Loucy (cell line): Measurements from ENCODE around the gene RNFT2.

Experiments
- H2AFZ ChIP-seq: fragments of 200-600 bp; sonication (generic); 2 replicates; pipeline ENCODE4 v1.6.0; 2016; ENCODE audit warnings: antibody characterized with exemption, mild to moderate bottlenecking, low read length, moderate library complexity
- H3F3A ChIP-seq: fragments of 200-600 bp; 2 replicates; pipeline ENCODE4 v1.6.0; 2016; ENCODE audit warnings: antibody characterized with exemption, low read depth, mild to moderate bottlenecking
- H3K27me3 ChIP-seq: fragments of 200-600 bp; sonication (generic); 2 replicates; pipeline ENCODE4 v1.6.1; 2014; ENCODE audit warnings: low read length, mild to moderate bottlenecking; ENCODE audit not compliant: insufficient read depth, poor library complexity, severe bottlenecking
- H3K36me3 ChIP-seq: fragments of 200-600 bp; sonication (generic); 2 replicates; pipeline ENCODE4 v1.6.1; 2016; ENCODE audit warnings: low read length; ENCODE audit not compliant: insufficient read depth
- H3K4me1 ChIP-seq: fragments of 200-600 bp; sonication (generic); 2 replicates; pipeline ENCODE4 v1.5.1; 2014; ENCODE audit warnings: low read length, mild to moderate bottlenecking; ENCODE audit not compliant: insufficient read depth, poor library complexity, severe bottlenecking
- H3K4me2 ChIP-seq: fragments of 200-600 bp; sonication (generic); 2 replicates; pipeline ENCODE4 v1.6.0; 2014; ENCODE audit warnings: antibody characterized with exemption, low read length, low read depth, mild to moderate bottlenecking; ENCODE audit not compliant: poor library complexity, severe bottlenecking
- H3K4me3 ChIP-seq: fragments of 200-600 bp; sonication (generic); 2 replicates; pipeline ENCODE4 v1.5.1; 2014; ENCODE audit warnings: low read length, mild to moderate bottlenecking, mixed read lengths; ENCODE audit not compliant: poor library complexity, severe bottlenecking
- H3K79me2 ChIP-seq: fragments of 200-600 bp; sonication (generic); 2 replicates; pipeline ENCODE4 v1.6.1; 2014; ENCODE audit warnings: low read length; ENCODE audit not compliant: insufficient read depth
- H3K9ac ChIP-seq: fragments of 200-600 bp; sonication (generic); 2 replicates; pipeline ENCODE4 v1.6.0; 2014; ENCODE audit warnings: mild to moderate bottlenecking, low read depth, low read length, moderate library complexity; ENCODE audit not compliant: poor library complexity, severe bottlenecking
- H3K9me2 ChIP-seq: fragments of 200-600 bp; sonication (generic); replicated peaks from 2 replicates; pipeline ENCODE4 v1.6.1; 2016; ENCODE audit warnings: low read depth, low read length, mixed read lengths
- H3K9me3 ChIP-seq: fragments of 200-600 bp; sonication (generic); 2 replicates; pipeline ENCODE4 v1.6.1; 2014; ENCODE audit warnings: mild to moderate bottlenecking, antibody characterized with exemption, low read length, low read depth; ENCODE audit not compliant: insufficient read depth
- H4K20me1 ChIP-seq: fragments of 200-600 bp; sonication (generic); 2 replicates; pipeline ENCODE4 v1.6.0; 2014; ENCODE audit warnings: antibody characterized with exemption, low read length, mild to moderate bottlenecking; ENCODE audit not compliant: insufficient read depth, poor library complexity, severe bottlenecking
- CTCF ChIP-seq: fragments of 200-600 bp; sonication (generic); conservative IDR thresholded peaks from 2 replicates; pipeline ENCODE4 v1.5.1; 2014; ENCODE audit warnings: mild to moderate bottlenecking, antibody characterized with exemption, low read length
- EZH2phosphoT487 ChIP-seq: fragments of 200-600 bp; IDR thresholded peaks from 2 replicates; pipeline ENCODE4 v1.6.1; 2018; ENCODE audit warnings: antibody characterized with exemption, mild to moderate bottlenecking, moderate library complexity, borderline replicate concordance

The RNFT2 gene

DNA sequence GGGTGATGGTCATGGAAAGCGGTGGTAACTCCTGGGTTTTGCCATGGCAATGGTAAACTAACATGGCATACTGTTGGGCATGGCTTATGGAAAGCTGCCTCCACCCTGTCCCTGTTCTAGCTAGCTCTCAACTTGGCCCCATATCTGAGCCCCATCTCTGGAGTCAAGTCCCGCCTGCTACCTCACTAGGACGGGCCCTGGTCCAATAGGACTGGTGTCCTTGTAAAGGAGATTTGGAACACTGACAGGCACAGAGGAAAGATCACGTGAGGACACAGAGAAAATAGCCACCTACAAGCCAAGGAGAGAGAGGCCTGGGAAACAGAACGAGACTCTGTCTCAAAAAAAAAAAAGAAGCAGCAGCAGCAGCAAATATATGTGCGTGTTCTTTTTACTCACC, 59.8 kb downstream of the RNFT2 start:
- Histone ChIP-seq H3K27me3 (no peaks in the 10 kb centered on the region), H3F3A (no peaks in the 10 kb centered on the region), H2AFZ (no peak overlapping the region)

GRCh38 chr12:116798719-116799118, 60.6 kb downstream of the RNFT2 start:
- Histone ChIP-seq H4K20me1 (no peaks in the 10 kb centered on the region), H3K4me1 (peaks cover 14% of the 10 kb centered on the region), H2AFZ (no peak overlapping the region), H3K4me3 (no peak overlapping the region), H3K36me3 (no peaks in the 10 kb centered on the region; the same call in 1 of the 2 replicates), H3F3A (no peaks in the 10 kb centered on the region), H3K4me2 (no peak overlapping the region), H3K79me2 (no peaks in the 10 kb centered on the region), H3K9ac (no peak overlapping the region), H3K9me2 (no peaks in the 10 kb centered on the region), H3K27me3 (no peaks in the 10 kb centered on the region), H3K9me3 (peaks cover 8% of the 10 kb centered on the region; the same call in 1 of the 2 replicates)
- TF ChIP-seq CTCF (no peak), EZH2phosphoT487 (no peak)

More for the DNA sequence above, 59.8 kb downstream of the RNFT2 start:
- Histone ChIP-seq H3K36me3 (no peaks in the 10 kb centered on the region; the same call in 1 of the 2 replicates), H3K4me1 (peaks cover 6% of the 10 kb centered on the region), H4K20me1 (no peaks in the 10 kb centered on the region), H3K4me2 (no peak overlapping the region), H3K79me2 (no peaks in the 10 kb centered on the region), H3K9me2 (no peaks in the 10 kb centered on the region), H3K9me3 (peaks cover 8% of the 10 kb centered on the region; the same call in 1 of the 2 replicates), H3K9ac (no peak overlapping the region), H3K4me3 (no peak overlapping the region)
- TF ChIP-seq CTCF, result no peak
- no peak for TF ChIP-seq EZH2phosphoT487

DNA sequence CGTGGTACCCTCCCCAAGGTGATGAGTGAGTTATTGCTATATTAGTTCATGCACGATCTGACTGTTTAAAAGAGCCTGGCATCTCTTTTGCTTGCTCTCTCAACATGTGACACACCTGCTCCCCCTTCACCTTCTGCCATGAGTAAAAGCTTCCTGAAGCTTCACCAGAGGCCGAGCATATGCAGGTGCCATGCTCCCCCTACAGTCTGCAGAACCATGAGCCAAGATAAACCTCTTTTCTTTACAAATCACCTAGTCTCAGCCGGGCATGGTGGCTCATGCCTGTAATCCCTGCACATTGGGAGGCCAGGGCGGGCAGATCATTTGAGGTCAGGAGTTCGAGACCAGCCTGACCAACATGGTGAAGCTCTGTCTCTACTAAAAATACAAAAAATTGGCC, 61.8 kb downstream of the RNFT2 start:
- Histone ChIP-seq H3K4me2 (no peak overlapping the region), H3K36me3 (no peaks in the 10 kb centered on the region; the same call in 1 of the 2 replicates), H3K79me2 (no peaks in the 10 kb centered on the region), H3K9ac (no peak overlapping the region), H3K4me1 (peaks cover 26% of the 10 kb centered on the region), H3K4me3 (no peak overlapping the region), H3K27me3 (no peaks in the 10 kb centered on the region), H4K20me1 (no peaks in the 10 kb centered on the region), H2AFZ (no peak overlapping the region), H3F3A (no peaks in the 10 kb centered on the region), H3K9me3 (peaks cover 8% of the 10 kb centered on the region; the same call in 1 of the 2 replicates), H3K9me2 (no peaks in the 10 kb centered on the region)
- TF ChIP-seq CTCF (no peak), EZH2phosphoT487 (no peak)
